IMR-90 (cell line): Measurements from ENCODE around the gene CNNM1. TPM values are rescaled to one million over a fixed set of nuclear protein-coding genes. Genes with fewer than 3 reads are reported as not detected.

Experiments
- ATAC-seq: fragments of 200-7000 bp; cut with Tn5 transposase; 2 replicates; pipeline ENCODE4 v1.9.1; 2020; ENCODE audit warnings: low read depth, mild to moderate bottlenecking, moderate library complexity
- BruUV-seq: library from RNA; stranded (reverse); fragments of 400-500 nt; replicated peaks from 2 replicates; lab custom pipeline; 2021; lab: Mats Ljungman, UMichigan
- CTCF ChIA-PET: fragments of 300-600 bp; formaldehyde crosslinking; extraction: SDS; loops from one replicate; lab custom pipeline; 2021; ENCODE audit warnings: antibody characterized with exemption; lab: Yijun Ruan, JAX
- POLR2A ChIA-PET: fragments of 300-600 bp; sonication (Branson Sonifier 250); formaldehyde crosslinking; loops from one replicate; lab custom pipeline; 2022; ENCODE audit warnings: antibody characterized with exemption; ENCODE audit not compliant: unreplicated experiment; lab: Charles Lee
- DNase-seq: peaks from one replicate; pipeline ENCODE4 v3.0.0; 2013
- H2AFZ ChIP-seq: replicated peaks from 2 replicates; pipeline ENCODE3; 2013; ENCODE audit warnings: low read length, mild to moderate bottlenecking; ENCODE audit not compliant: poor library complexity
- H2AK5ac ChIP-seq: 2 replicates; pipeline ENCODE4 v1.6.1; 2013; ENCODE audit warnings: low read depth, low read length, inconsistent platforms
- H2AK9ac ChIP-seq: replicated peaks from 2 replicates; pipeline ENCODE3; 2013; ENCODE audit warnings: mild to moderate bottlenecking, low read depth, low read length, moderate library complexity; ENCODE audit not compliant: poor library complexity
- H2BK120ac ChIP-seq: 2 replicates; pipeline ENCODE4 v1.6.1; 2013; ENCODE audit warnings: low read depth, low read length, inconsistent platforms
- H2BK15ac ChIP-seq: 3 replicates; pipeline ENCODE4 v1.6.1; 2013; ENCODE audit warnings: low read depth, low read length, inconsistent platforms
- H2BK20ac ChIP-seq: 2 replicates; pipeline ENCODE4 v1.6.1; 2013; ENCODE audit warnings: low read depth, mild to moderate bottlenecking, inconsistent platforms, low read length, moderate library complexity
- H2BK5ac ChIP-seq: 2 replicates; pipeline ENCODE4 v1.6.1; 2013; ENCODE audit warnings: mild to moderate bottlenecking, low read depth, low read length, inconsistent platforms; ENCODE audit not compliant: poor library complexity, severe bottlenecking
- H3K14ac ChIP-seq: replicated peaks from 2 replicates; pipeline ENCODE4 v1.6.1; 2013; ENCODE audit warnings: low read depth, low read length, inconsistent platforms
- H3K18ac ChIP-seq: 2 replicates; pipeline ENCODE4 v1.6.1; 2013; ENCODE audit warnings: low read depth, low read length, control low read depth
- H3K23ac ChIP-seq: 2 replicates; pipeline ENCODE4 v1.6.1; 2013; ENCODE audit warnings: low read depth, low read length, inconsistent platforms
- H3K27ac ChIP-seq: 2 replicates; pipeline ENCODE4 v1.5.1; 2013; ENCODE audit warnings: mild to moderate bottlenecking, control low read depth, low read length; ENCODE audit not compliant: insufficient read depth
- H3K27me3 ChIP-seq: 2 replicates; pipeline ENCODE4 v1.6.1; 2013; ENCODE audit warnings: low read length; ENCODE audit not compliant: control insufficient read depth, insufficient read depth
- H3K36me3 ChIP-seq: 2 replicates; pipeline ENCODE4 v1.6.1; 2013; ENCODE audit warnings: low read length, mixed read lengths; ENCODE audit not compliant: control insufficient read depth, insufficient read depth
- H3K4ac ChIP-seq: 2 replicates; pipeline ENCODE4 v1.6.1; 2013; ENCODE audit warnings: low read depth, low read length, inconsistent platforms
- H3K4me1 ChIP-seq: 2 replicates; pipeline ENCODE4 v1.6.1; 2013; ENCODE audit warnings: low read length, mixed read lengths; ENCODE audit not compliant: control insufficient read depth, insufficient read depth
- H3K4me2 ChIP-seq: 2 replicates; pipeline ENCODE4 v1.6.1; 2013; ENCODE audit warnings: low read depth, mild to moderate bottlenecking, control low read depth, low read length, moderate library complexity
- H3K4me3 ChIP-seq: 2 replicates; pipeline ENCODE4 v1.5.1; 2013; ENCODE audit warnings: low read depth, mild to moderate bottlenecking, control low read depth, low read length, moderate library complexity; ENCODE audit not compliant: insufficient read depth
- H3K56ac ChIP-seq: 2 replicates; pipeline ENCODE4 v1.6.1; 2013; ENCODE audit warnings: low read length, inconsistent platforms; ENCODE audit not compliant: insufficient read depth; ENCODE audit errors: extremely low read depth
- H3K79me1 ChIP-seq, 2 experiments: 2 replicates each; pipeline ENCODE4 v1.6.1; 2013; ENCODE audit warnings: low read length in 2 of 2, inconsistent platforms in 1 of 2, low read depth in 1 of 2
- H3K9ac ChIP-seq: 2 replicates; pipeline ENCODE4 v1.6.1; 2013; ENCODE audit warnings: low read depth, low read length, control low read depth
- H3K9me1 ChIP-seq: 2 replicates; pipeline ENCODE4 v1.6.1; 2013; ENCODE audit warnings: low read length, inconsistent platforms; ENCODE audit not compliant: insufficient read depth
- H3K9me3 ChIP-seq: 2 replicates; pipeline ENCODE4 v1.6.1; 2013; ENCODE audit warnings: low read length; ENCODE audit not compliant: control insufficient read depth, insufficient read depth
- H4K20me1 ChIP-seq: 2 replicates; pipeline ENCODE4 v1.6.1; 2013; ENCODE audit warnings: low read length, inconsistent platforms; ENCODE audit not compliant: insufficient read depth
- H4K5ac ChIP-seq: 2 replicates; pipeline ENCODE4 v1.6.1; 2013; ENCODE audit warnings: mild to moderate bottlenecking, low read depth, low read length, control low read depth
- H4K8ac ChIP-seq, 2 experiments: 2 replicates each; pipeline ENCODE4 v1.6.1; 2013; ENCODE audit warnings: low read depth in 2 of 2, low read length in 2 of 2, control low read depth in 1 of 2, inconsistent platforms in 1 of 2
- H4K91ac ChIP-seq: 2 replicates; pipeline ENCODE4 v1.6.1; 2013; ENCODE audit warnings: low read depth, low read length, inconsistent platforms; ENCODE audit not compliant: insufficient read depth
- BHLHE40 ChIP-seq: fragments of 150-350 bp; IDR thresholded peaks from 2 replicates; pipeline ENCODE4 v1.6.1; 2016; ENCODE audit warnings: mild to moderate bottlenecking, low read depth, low read length
- CEBPB ChIP-seq: IDR thresholded peaks from 2 replicates; pipeline ENCODE4 v1.6.1; 2012; ENCODE audit warnings: low read depth, low read length, improper control_type of control experiment
- CHD1 ChIP-seq: IDR thresholded peaks from 2 replicates; pipeline ENCODE4 v1.6.1; 2012; ENCODE audit warnings: low read depth, low read length, improper control_type of control experiment
- FOS ChIP-seq: fragments of 150-350 bp; IDR thresholded peaks from 2 replicates; pipeline ENCODE4 v1.6.1; 2016; ENCODE audit warnings: low read depth, low read length
- MAFK ChIP-seq: IDR thresholded peaks from 2 replicates; pipeline ENCODE4 v1.6.1; 2012; ENCODE audit warnings: low read depth, low read length, improper control_type of control experiment
- MAZ ChIP-seq: IDR thresholded peaks from 2 replicates; pipeline ENCODE4 v1.6.1; 2012; ENCODE audit warnings: low read depth, mild to moderate bottlenecking, low read length, improper control_type of control experiment, moderate library complexity, borderline replicate concordance
- MXI1 ChIP-seq: IDR thresholded peaks from 2 replicates; pipeline ENCODE4 v1.6.1; 2012; ENCODE audit warnings: low read depth, mild to moderate bottlenecking, low read length, moderate library complexity, borderline replicate concordance
- NFE2L2 ChIP-seq: fragments of 150-350 bp; IDR thresholded peaks from 2 replicates; pipeline ENCODE4 v1.6.1; 2016; ENCODE audit warnings: low read depth, mild to moderate bottlenecking, low read length
- POLR2A ChIP-seq: IDR thresholded peaks from 2 replicates; pipeline ENCODE4 v1.6.1; 2012; ENCODE audit warnings: mild to moderate bottlenecking, low read depth, low read length
- RAD21 ChIP-seq: IDR thresholded peaks from 2 replicates; pipeline ENCODE4 v1.6.1; 2012; ENCODE audit warnings: low read length, improper control_type of control experiment
- RCOR1 ChIP-seq: IDR thresholded peaks from 2 replicates; pipeline ENCODE4 v1.6.1; 2012; ENCODE audit warnings: mild to moderate bottlenecking, low read length, improper control_type of control experiment; ENCODE audit not compliant: insufficient replicate concordance
- RFX5 ChIP-seq: IDR thresholded peaks from 2 replicates; pipeline ENCODE4 v1.8.0; 2012; ENCODE audit warnings: low read depth, mild to moderate bottlenecking, low read length, moderate library complexity
- SMC3 ChIP-seq: fragments of 150-350 bp; IDR thresholded peaks from 2 replicates; pipeline ENCODE4 v1.6.1; 2016; ENCODE audit warnings: low read depth, mild to moderate bottlenecking, antibody characterized with exemption, low read length, moderate library complexity
- USF2 ChIP-seq: fragments of 150-350 bp; IDR thresholded peaks from 2 replicates; pipeline ENCODE4 v1.6.1; 2017; ENCODE audit warnings: mild to moderate bottlenecking, antibody characterized with exemption, low read length, low read depth
- WGBS, 2 experiments: methylation state at CpG; one replicate each; pipeline versions ENCODE4 v1.1.5 to v1.1.7; 2013; ENCODE audit warnings: missing lambda C conversion rate in 2 of 2; ENCODE audit not compliant: insufficient read length in 1 of 2; ENCODE audit errors: extremely low coverage in 2 of 2; 5-methylcytosine and 5-hydroxymethylcytosine counted together
- dilution Hi-C: fragments of 300-500 bp; cut with HindIII; formaldehyde crosslinking; loops from one replicate; pipeline ENCODE4 v1.14.3; 2018; ENCODE audit warnings: low sequenced_read_pairs; ENCODE audit not compliant: unreplicated experiment
- in situ Hi-C: fragments of 300-500 bp; cut with MboI; formaldehyde crosslinking; loops from 3 replicates; pipeline ENCODE4 v1.14.3; 2019; ENCODE audit warnings: low sequenced_read_pairs, inconsistent platforms, mixed read lengths
- intact Hi-C: fragments of 100-400 bp; cut with micrococcal nuclease; formaldehyde crosslinking; loops from 2 replicates; pipeline ENCODE4 v1.10.0; 2022
- polyA plus RNA-seq, 3 experiments: library from polyadenylated mRNA; depleted of rRNA; stranded (reverse); fragments of >200 nt; gene quantifications; 2 replicates each; pipeline ENCODE4 v1.2.3, GENCODE V29; 2012; ENCODE audit warnings: low replicate concordance in 1 of 3
- total RNA-seq: library from RNA; depleted of rRNA; stranded (reverse); fragments of >200 nt; gene quantifications from 2 replicates; pipeline ENCODE4 v1.2.3, GENCODE V29; 2012
- TF ChIP-seq, protein P1 (sequence below): fragments of 150-350 bp; IDR thresholded peaks from 2 replicates; pipeline ENCODE4 v1.6.1; 2016; ENCODE audit warnings: low read depth, mild to moderate bottlenecking, low read length, moderate library complexity, borderline replicate concordance
- TF ChIP-seq, protein P2 (sequence below): conservative IDR thresholded peaks from 2 replicates; pipeline ENCODE4 v1.5.1; 2012; ENCODE audit warnings: mild to moderate bottlenecking, low read depth, low read length, improper control_type of control experiment

CNNM1 gene
- total and polyA plus RNA-seq, 2 of the 4 experiments (the other 2 are of a cell fraction): 0.18 to 0.39 TPM

DNA sequence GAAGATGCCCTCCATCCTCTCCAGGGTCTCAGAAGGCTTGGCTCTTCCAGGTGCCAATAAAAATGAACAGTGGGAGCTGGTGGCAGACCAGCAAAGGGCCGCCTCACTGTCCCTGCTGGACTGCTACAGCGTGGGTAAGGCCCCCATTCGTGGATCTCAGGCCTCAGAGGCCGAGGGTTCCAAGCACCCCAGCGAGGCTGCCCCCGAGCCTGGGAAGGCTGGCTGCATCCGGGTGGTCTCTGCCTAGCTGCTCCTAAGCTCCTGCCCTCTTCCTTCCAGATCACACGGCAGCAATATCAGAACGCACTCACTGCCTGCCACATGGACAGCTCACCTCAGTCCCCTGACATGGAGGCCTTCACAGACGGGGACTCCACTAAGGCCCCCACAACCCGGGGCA lies 58.4 kb downstream of the CNNM1 start:
- H3K23ac ChIP-seq: no peak overlapping the region
- ATAC-seq: no peak

More for the DNA sequence above, 58.4 kb downstream of the CNNM1 start:
- H2BK120ac ChIP-seq: no peak overlapping the region
- DNase-seq: no peak
- no peak overlapping the region for H3K56ac ChIP-seq
- no peak overlapping the region for H3K18ac ChIP-seq
- no peaks in the 10 kb centered on the region for H3K9me3 ChIP-seq
- H3K79me1 ChIP-seq: no peaks in the 10 kb centered on the region
- H3K4me3 ChIP-seq: no peak overlapping the region
- no peak overlapping the region for H3K4ac ChIP-seq
- BruUV-seq: no TSS peak
- H3K9ac ChIP-seq: no peak overlapping the region
- CTCF ChIA-PET: interaction anchor here (0.6 kb wide), 1 partner anchor 71 kb away, joined by 5 read pairs; no protein-coding TSS in a partner anchor
- no peaks in the 10 kb centered on the region for H3K36me3 ChIP-seq
- H2BK15ac ChIP-seq: no peak overlapping the region
- whole genome bisulfite sequencing, 2 experiments: 82% methylated on average over 5 of the region's 11 CpGs; no CpG with 5 or more reads in 1 of the 2 experiments
- no peak overlapping the region for H2AFZ ChIP-seq
- no peak overlapping the region for H2AK9ac ChIP-seq
- no peak overlapping the region for H4K91ac ChIP-seq
- H2BK20ac ChIP-seq: no peak overlapping the region
- H3K27ac ChIP-seq: no peak overlapping the region
- no peak overlapping the region for H3K14ac ChIP-seq
- in situ Hi-C loops: no loop called here
- dilution Hi-C loops: no loop called here
- H3K27me3 ChIP-seq: peaks cover 5% of the 10 kb centered on the region
- no peak overlapping the region for H4K5ac ChIP-seq
- H3K4me2 ChIP-seq: no peak overlapping the region
- H4K8ac ChIP-seq: no peak overlapping the region
- no peak overlapping the region for H2BK5ac ChIP-seq
- peaks cover 5% of the 10 kb centered on the region; the same call in 1 of the 2 replicates for H3K9me1 ChIP-seq
- peaks cover 3% of the 10 kb centered on the region; the same call in 1 of the 2 replicates for H3K4me1 ChIP-seq
- TF ChIP-seq FOS (no peak), BHLHE40 (no peak), CHD1 (no peak), USF2 (no peak), RAD21 (no peak), RFX5 (no peak), MXI1 (no peak), POLR2A (no peak), RCOR1 (no peak), CEBPB (no peak), MAFK (no peak), MAZ (no peak), SMC3 (no peak), NFE2L2 (no peak)
- TF ChIP-seq, protein P1, sequence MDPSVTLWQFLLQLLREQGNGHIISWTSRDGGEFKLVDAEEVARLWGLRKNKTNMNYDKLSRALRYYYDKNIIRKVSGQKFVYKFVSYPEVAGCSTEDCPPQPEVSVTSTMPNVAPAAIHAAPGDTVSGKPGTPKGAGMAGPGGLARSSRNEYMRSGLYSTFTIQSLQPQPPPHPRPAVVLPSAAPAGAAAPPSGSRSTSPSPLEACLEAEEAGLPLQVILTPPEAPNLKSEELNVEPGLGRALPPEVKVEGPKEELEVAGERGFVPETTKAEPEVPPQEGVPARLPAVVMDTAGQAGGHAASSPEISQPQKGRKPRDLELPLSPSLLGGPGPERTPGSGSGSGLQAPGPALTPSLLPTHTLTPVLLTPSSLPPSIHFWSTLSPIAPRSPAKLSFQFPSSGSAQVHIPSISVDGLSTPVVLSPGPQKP: no peak
- TF ChIP-seq, protein P2, sequence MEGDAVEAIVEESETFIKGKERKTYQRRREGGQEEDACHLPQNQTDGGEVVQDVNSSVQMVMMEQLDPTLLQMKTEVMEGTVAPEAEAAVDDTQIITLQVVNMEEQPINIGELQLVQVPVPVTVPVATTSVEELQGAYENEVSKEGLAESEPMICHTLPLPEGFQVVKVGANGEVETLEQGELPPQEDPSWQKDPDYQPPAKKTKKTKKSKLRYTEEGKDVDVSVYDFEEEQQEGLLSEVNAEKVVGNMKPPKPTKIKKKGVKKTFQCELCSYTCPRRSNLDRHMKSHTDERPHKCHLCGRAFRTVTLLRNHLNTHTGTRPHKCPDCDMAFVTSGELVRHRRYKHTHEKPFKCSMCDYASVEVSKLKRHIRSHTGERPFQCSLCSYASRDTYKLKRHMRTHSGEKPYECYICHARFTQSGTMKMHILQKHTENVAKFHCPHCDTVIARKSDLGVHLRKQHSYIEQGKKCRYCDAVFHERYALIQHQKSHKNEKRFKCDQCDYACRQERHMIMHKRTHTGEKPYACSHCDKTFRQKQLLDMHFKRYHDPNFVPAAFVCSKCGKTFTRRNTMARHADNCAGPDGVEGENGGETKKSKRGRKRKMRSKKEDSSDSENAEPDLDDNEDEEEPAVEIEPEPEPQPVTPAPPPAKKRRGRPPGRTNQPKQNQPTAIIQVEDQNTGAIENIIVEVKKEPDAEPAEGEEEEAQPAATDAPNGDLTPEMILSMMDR: no peak
- intact Hi-C loops: no loop called here
- POLR2A ChIA-PET: no interaction called here
- H2AK5ac ChIP-seq: no peak overlapping the region
- H4K20me1 ChIP-seq: no peaks in the 10 kb centered on the region
